ENCODE data around the gene NECAB2.

The NECAB2 gene

GRCh38 chr16:83994087-83994486, 26.0 kb downstream of the NECAB2 start:
- DNase-seq = no peak

DNA sequence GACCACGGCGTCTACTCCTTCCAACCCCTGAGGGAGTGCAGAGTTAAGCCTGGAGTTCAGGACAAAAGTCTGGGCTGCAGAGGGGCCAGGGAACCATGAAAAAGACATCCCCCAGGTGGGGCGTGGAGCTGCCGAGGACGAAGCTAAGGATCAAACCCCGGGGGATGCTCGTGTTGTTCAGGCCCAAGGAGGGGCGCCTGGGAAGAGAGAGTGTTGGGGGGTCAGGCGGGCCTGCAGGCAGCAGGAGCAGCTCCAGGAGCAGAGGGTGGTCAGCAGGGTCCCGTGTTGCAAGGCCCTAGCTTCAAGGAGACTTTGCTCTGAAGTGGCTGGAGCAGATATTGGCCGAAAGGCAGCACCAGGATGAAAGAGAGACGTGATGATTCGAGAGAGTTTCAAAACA, 26.7 kb downstream of the NECAB2 start:
- DNase-seq = no peak

- no peak for DNase-seq
Measured at GRCh38 chr16:83995754-83996153, 27.7 kb downstream of the NECAB2 start.

GRCh38 chr16:83996481-83997252, 28.6 kb downstream of the NECAB2 start:
- no peak for DNase-seq

GRCh38 chr16:83998091-83998490, 30.0 kb downstream of the NECAB2 start:
- no peak for DNase-seq

DNA sequence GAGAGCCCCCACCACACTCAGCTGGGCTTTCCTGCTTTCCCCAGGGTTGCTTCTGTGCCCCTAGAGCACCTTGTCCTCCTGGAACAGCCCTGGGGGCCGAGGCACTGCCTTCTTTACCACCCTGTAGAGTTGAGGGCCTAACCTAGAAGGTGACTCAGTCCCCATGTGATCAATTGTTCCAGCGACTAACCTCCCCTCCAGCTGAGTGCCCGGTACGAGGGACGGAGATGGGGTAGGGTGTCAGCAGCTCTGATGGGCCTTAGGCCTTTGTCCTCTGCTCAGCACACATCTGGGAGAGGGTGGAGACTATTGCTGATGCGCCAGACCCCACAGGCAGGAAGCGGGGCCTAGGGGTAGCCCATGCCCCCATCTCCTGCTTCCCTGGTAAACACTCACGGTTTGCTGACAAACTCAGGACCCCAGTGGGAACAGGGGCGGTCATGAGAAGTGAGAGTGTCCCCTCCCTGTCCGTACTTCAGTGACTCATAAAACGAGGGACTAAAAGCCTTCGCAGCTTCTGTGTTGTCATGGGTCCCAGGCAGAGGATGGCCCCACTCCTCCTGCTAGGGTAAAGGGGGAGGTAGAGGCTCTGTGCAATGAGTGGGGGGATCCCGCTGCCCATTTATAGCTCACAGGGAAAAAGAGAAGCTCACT, 33.1 kb downstream of the NECAB2 start:
- no peak for DNase-seq

DNA sequence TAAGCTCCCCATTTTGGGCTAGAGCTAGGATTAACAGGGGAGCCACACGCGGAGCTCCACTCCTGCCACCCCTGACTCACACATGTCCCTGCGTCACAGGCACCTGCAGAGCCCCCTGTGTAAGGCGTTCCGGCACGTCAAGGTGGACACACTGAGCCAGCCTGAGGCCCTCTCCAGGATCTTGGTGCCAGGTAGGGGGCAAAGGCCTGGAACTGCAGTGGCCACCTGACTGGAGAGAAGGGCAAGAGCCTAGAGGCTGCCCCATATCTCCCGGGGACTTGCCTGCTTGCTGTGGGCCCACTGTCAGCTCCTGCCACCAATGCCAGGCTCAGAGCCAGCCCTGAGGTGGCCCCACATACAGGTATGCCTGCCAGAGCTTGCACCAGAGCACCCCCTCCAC, 33.7 kb downstream of the NECAB2 start:
- DNase-seq = no peak

- DNase-seq = no peak
Measured at GRCh38 chr16:84003038-84003437, 35.0 kb downstream of the NECAB2 start.

GRCh38 chr16:84004442-84004841, 36.4 kb downstream of the NECAB2 start:
- DNase-seq = no peak

- DNase-seq = no peak
Measured at GRCh38 chr16:84005391-84005790, 37.3 kb downstream of the NECAB2 start.

DNA sequence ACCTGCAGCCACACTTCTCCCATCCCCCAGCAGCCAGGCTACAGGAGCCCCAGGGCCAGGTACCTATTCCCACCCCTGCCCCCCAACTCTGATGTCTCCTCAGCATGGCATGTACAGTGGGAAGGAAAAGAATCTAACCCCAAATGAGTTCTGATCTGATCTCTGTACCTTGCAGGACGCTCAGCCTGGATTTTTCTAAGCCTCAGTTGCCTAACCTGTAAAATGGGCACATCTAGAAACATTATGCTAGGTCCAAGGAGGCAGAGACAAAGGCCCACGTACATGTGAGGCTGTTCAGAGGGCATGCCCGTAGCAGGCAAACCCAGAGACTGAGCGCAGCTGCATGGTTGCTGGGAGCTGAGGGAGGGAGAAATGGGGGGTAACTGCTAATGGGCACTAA, 39.5 kb downstream of the NECAB2 start:
- no peak for DNase-seq

DNA sequence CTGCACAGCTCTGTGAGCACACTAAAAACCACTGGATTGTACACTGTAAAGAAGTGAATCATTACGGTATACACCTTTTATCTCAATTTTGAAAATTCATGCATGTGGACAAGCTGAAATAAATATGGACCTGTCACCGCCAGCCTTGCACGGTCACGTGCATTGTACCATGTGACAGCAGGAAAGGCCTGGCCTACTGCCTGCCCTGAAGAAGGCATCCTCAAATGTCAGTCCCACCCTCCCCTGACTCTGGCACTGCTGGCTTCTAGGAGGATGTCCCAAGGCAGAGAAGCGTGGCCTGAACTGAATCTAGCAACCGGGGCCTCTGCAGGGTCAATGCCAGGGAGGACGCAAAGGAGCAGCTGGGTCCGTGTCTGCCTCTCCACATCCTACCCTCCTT, 39.9 kb downstream of the NECAB2 start:
- no peak for DNase-seq

- no peak for DNase-seq
Measured at GRCh38 chr16:84009282-84009681, 41.2 kb downstream of the NECAB2 start.

DNA sequence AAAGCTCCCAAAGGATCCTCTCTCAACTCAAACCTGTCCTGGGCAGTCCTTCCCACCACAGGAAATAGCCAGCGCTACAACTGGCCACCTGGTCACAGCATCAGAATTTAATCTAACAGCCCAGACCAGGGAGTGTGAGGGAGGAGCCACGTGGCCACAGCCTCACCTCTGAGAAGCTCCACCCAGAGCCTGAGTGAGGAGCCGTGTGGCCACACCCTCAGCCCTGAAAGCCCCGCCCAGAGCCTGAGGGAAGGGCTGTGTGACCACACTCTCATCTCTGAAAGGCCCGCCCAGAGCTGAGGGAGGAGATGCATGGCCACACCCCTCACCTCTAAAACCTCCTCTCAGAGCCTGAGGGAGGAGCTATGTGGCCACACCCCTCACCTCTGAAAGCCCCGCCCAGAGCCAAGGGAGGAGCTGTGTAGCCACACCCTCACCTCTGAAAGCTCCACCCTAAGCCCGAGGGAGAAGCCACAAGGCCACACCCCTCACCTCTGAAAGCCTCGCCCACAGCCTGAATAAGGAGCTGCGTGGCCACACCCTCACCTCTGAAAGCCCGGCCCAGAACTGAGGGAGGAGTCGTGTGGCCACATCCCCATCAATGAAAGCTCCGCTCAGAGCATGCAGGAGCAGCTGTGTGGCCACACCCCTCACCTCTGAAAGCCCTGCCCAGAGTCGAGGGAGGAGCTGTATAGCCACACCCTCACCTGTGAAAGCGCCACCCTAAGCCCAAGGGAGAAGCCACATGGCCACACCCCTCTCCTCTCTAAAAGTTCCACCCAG, 45.9 kb downstream of the NECAB2 start:
- DNase-seq = peak; percentile 95

DNA sequence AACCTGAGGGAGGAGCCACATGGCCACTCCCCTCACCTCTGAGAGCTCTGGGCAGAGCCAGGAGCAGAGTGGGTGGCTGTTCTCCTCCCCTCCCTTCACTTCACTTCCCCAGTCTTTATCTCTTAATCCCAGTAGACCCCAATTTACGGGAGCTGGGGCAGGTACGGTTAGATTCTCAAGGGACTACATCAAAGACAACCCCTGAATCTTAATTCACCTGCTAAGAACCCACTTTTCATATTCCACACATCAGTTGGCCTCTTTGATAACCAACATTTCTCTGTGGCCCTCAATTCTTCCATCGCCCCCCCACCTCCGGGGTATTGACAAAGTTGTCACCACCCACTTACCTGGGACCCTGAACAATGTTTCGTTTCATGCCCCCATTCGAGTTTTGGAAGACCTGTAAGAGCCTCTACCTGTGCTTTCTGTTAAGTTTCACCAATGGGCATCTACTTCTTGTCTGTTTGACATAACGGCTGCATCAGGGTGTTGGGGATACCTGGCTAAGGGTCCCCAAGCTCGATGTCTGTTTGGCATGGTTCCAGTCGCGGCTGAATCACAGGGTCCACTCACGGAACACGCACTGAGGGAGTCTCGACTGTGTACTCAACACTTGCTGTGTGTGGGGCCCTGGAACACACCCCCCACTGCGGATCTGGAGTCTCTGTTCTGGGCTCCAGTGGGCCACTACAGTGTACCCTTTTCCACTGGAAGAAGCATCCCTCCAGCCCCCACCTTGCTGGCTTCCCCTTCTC, 46.7 kb downstream of the NECAB2 start:
- no peak for DNase-seq

DNA sequence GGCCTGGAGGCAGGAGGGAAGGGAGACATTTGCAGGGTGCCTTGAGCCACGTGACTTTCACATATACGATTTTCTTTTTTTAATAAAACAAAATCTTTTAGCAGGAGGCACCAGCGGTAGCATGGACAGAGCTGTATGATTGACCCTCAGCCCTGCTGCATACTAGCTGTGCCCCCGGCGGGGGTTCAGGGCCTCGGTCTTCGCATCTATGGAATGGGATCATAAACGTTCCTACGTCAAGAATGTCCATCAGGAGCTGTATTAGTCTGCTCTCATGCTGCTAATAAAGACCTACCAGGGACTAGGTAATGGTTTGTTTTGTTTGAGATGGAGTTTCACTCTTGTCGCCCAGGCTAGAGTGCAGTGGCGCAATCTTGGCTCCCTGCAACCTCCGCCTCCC, 47.4 kb downstream of the NECAB2 start:
- DNase-seq = no peak

- DNase-seq = no peak
Measured at GRCh38 chr16:84016477-84016876, 48.4 kb downstream of the NECAB2 start.

- DNase-seq = no peak
Measured at GRCh38 chr16:84018710-84019109, 50.7 kb downstream of the NECAB2 start.

GRCh38 chr16:84020353-84020752, 52.3 kb downstream of the NECAB2 start:
- no peak for DNase-seq

DNA sequence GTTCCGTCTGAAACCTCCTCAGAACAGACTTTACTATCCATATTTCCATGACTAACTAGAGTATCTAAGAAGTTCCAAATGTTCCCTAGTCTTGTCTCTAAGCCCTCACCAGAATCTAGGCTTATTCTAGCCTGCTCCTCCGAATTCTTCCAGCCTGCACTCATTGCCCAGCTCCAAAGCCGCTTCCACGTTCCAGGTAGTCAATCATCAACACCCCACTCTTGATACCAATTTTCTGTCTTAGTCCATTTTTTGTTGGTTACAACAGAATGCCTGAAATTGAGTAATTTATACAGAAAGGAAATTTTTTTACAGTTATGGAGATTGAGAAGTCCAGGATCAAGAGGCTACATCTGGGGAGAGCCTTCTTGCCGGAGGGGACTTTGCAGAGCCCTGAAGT, 53.4 kb downstream of the NECAB2 start:
- DNase-seq = no peak

DNA sequence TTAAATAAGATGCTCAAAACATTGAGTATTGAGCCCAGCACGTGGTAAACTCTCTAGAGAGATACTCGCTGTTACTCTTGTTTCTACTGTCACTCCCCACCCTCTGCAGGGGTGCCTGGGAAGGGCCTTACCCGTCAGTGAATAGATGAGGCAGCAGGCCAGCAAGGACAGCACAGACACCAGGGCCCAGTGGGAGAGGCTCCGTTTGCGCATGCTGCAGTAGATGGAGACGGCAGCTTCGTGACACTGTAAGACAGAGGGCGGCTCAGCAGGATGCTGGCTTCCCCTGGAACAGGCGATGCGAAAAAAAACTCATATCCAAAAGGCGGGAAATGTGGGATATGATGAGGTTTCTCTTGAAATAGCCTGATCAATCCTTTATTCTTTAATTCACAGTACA, 54.6 kb downstream of the NECAB2 start:
- no peak for DNase-seq

GRCh38 chr16:84024854-84025253, 56.8 kb downstream of the NECAB2 start:
- no peak for DNase-seq

DNA sequence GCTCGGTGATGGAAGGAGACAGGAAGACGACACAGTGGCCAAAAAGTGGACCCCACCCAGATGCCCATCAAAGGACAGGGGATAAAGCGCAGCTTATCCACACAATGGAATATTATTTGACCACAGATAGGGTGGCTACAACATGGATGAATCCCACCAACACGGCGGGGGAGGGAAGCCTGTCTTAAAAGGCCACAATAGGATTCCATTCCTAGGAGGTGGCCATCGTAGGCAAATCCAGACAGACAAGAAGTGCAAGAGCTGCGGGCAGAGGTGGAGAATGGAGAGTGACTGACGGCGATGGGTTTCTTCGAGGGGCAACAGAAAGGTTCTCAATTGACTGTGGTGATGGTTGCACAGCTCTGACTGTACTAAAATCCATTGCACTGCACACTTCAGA, 58.6 kb downstream of the NECAB2 start:
- no peak for DNase-seq

Measured in hematopoietic multipotent progenitor cell treated with erythropoietin and hydrocortisone succinate and interleukin-3 and kit ligand, for 8 days (in vitro differentiated cells).